M059J (cell line): ENCODE measurements around the gene CLEC7A. TPM values are rescaled to one million over a fixed set of nuclear protein-coding genes. Genes with fewer than 3 reads are reported as not detected.
A peak's percentile ranks its signal among the peaks of the same experiment; 100 is the strongest.

ENCODE experiments used
- DNase-seq: peaks from one replicate; pipeline ENCODE4 v3.0.0-alpha.2; 2012; ENCODE audit warnings: low read depth
- total RNA-seq: library from RNA; depleted of rRNA; stranded (reverse); fragments of >200 nt; shearing (Covaris generic); gene quantifications from 2 replicates; pipeline ENCODE4 v1.2.3, GENCODE V29; 2014

Gene CLEC7A
- total RNA-seq, 1 experiment from 2014 or later = 38.9 TPM

- peak; percentile 70 for DNase-seq
Observed at GRCh38 chr12:10140001-10140400, 10.0 kb upstream of the CLEC7A start.

GRCh38 chr12:10136637-10137205 lies 6.7 kb upstream of the CLEC7A start:
- DNase-seq = peak; percentile 69

GRCh38 chr12:10135126-10135525 lies 5.1 kb upstream of the CLEC7A start:
- DNase-seq = peak; percentile 66

GRCh38 chr12:10132850-10133370 lies 2.9 kb upstream of the CLEC7A start:
- no peak for DNase-seq

- no peak for DNase-seq
Observed at GRCh38 chr12:10131111-10131690, 1.2 kb upstream of the CLEC7A start.

GRCh38 chr12:10128687-10129086 lies 1.3 kb downstream of the CLEC7A start:
- no peak for DNase-seq

GRCh38 chr12:10126413-10126812 lies 3.6 kb downstream of the CLEC7A start:
- no peak for DNase-seq

- no peak for DNase-seq
Observed at GRCh38 chr12:10122689-10123088, 7.3 kb downstream of the CLEC7A start.

- DNase-seq = no peak
Observed at GRCh38 chr12:10121278-10121677, 8.7 kb downstream of the CLEC7A start.

- DNase-seq = peak; percentile 72
Observed at GRCh38 chr12:10119066-10119465, 10.9 kb downstream of the CLEC7A start.

GRCh38 chr12:10115890-10116289 lies 14.1 kb downstream of the CLEC7A start:
- no peak for DNase-seq

GRCh38 chr12:10115311-10115710 lies 14.7 kb downstream of the CLEC7A start:
- DNase-seq = no peak

GRCh38 chr12:10113920-10114319 lies 16.1 kb downstream of the CLEC7A start:
- no peak for DNase-seq

GRCh38 chr12:10113075-10113474 lies 16.9 kb downstream of the CLEC7A start:
- no peak for DNase-seq

GRCh38 chr12:10111451-10111850 lies 18.5 kb downstream of the CLEC7A start:
- DNase-seq = no peak

- no peak for DNase-seq
Observed at GRCh38 chr12:10110256-10110844, 19.6 kb downstream of the CLEC7A start.

- no peak for DNase-seq
Observed at GRCh38 chr12:10102322-10102721, 27.7 kb downstream of the CLEC7A start.

- DNase-seq = peak; percentile 47
Observed at GRCh38 chr12:10101648-10102220, 28.3 kb downstream of the CLEC7A start.

- peak; percentile 91 for DNase-seq
Observed at GRCh38 chr12:10101042-10101579, 28.9 kb downstream of the CLEC7A start.

- peak; percentile 43 for DNase-seq
Observed at GRCh38 chr12:10098791-10099190, 31.2 kb downstream of the CLEC7A start, which contains the start of gene CLEC1A. Gene CLEC1A, minus strand, starts transcription at chr12:10098985. Its CDS starts 63 bp downstream, at chr12:10098922.

- DNase-seq = peak; percentile 55
Observed at GRCh38 chr12:10097521-10097920, 32.5 kb downstream of the CLEC7A start.

GRCh38 chr12:10095971-10096370 lies 34.0 kb downstream of the CLEC7A start:
- no peak for DNase-seq
